ENCODE measurements around the gene NRL. TPM values are rescaled to one million over a fixed set of nuclear protein-coding genes. Genes with fewer than 3 reads are reported as not detected.

NRL gene
- total RNA-seq, 4 donors from 2014 or later: 1.0 to 3.0 (median 1.1) TPM; not detected in 1

- TF ChIP-seq CTCF (IDR thresholded peaks at IDR 0.05; ENCODE audit: low read depth): no peak
Observed at GRCh38 chr14:24058951-24059475, 55.7 kb downstream of the NRL start.

DNA sequence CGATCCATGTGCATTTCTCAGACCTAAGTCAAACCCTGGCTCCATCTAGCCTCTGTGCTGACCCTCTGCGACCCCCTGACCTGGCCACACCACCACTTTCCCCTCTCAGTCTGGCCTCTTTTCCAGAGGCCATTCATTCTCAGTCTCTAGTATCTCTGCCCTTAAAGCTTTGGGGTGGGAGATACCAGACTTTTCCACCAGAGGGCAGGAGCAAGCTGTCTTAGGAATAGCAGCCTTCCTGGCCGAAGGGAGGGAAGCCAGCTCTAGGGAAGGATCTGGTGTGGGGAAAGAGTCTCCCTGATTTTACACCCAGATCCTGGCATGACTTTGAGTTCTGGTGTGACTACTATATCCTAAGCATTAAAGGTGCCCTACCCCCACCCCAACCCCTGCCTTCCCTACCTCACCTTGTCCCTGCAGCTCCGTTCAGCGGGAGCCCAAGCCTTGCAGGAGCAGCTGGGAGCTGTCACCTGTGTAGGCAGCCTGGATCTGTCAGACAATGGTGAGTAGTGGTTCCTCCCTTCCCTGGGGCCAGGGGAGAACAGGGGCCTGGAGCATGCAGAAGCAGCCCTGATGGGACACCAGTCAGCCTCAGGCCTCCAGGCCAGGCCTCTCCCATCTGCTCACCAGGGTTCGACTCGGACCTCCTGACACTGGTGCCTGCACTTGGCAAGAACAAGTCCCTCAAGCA is 56.3 kb downstream of the NRL start:
- TF ChIP-seq CTCF (IDR thresholded peaks at IDR 0.05; ENCODE audit: low read depth): no peak

DNA sequence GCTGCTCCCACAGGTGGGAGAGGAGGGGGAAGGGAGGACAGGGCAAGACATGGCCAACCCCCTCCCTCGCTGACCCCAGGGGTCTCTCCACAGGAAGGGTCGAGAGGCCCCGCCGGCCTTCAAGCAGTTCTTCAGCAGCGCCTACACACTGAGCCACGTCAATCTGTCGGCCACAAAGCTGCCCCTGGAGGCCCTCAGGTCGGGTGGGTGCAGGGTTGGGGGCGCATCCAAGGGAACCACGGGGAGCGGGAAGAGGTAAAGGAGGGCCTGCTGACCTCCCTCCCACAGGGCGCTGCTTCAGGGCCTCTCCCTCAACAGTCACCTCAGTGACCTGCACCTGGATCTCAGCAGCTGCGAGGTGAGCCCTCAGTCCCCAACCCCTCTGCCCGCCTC is 56.9 kb downstream of the NRL start:
- TF ChIP-seq CTCF (IDR thresholded peaks at IDR 0.05; ENCODE audit: low read depth): no peak

- no peak for TF ChIP-seq CTCF (IDR thresholded peaks at IDR 0.05; ENCODE audit: low read depth)
Observed at GRCh38 chr14:24057271-24057670, 57.5 kb downstream of the NRL start.

DNA sequence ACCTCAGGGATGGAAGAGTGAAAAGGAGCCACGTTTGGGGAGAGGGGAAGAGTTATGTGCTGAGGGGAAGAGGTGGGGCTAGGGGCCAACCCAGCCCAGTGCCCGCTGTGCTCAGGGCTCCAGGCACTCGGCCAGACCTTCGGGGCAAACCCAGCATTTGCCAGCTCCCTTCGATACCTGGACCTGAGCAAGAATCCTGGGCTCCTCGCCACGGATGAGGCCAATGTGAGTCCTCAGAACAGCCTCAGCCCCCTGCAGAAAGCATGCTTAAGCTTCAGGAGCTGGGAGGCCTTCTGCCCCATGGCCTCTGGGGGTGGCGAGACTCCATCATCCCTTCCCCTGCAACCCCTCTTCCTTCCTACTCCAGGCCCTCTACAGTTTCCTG is 58.0 kb downstream of the NRL start:
- no peak for TF ChIP-seq CTCF (IDR thresholded peaks at IDR 0.05; ENCODE audit: low read depth)

DNA sequence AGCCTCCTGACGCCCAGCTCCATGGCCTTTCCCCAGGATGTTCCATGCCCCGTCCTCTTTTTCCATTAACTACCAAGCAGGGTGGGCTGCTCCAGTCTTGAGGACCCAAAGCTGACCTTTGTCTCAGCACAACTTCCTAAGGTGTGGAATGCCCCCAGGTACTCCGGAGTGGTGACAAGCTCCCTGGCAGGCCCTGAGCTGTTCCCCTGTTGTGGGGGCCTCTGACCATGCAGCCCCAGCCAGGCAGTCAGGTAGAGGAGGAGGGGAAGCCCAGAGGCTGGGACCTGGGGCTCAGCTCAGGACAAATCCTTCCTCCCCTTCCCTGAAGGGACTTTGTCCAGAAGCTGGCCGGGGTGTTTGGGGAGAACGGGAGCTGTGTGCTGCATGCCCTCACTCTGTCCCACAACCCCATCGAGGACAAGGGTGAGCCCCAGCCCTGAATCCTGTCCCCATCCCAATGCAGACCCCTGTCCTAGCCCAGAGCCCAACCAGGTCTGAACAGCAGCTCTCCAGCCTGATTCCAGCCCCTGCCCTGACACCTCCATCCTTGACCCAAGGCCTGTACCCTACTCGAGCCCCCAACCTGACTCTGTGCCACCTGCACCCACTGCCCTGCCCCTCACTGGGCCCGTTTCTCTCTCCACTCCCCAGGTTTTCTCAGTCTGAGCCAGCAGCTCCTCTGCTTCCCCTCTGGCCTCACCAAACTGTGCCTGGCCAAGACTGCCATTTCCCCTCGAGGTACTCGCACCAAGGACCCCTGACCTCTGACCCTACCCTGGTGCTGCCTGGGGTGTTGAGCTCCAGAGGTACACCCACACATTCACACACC is 58.6 kb downstream of the NRL start:
- TF ChIP-seq CTCF (IDR thresholded peaks at IDR 0.05; ENCODE audit: low read depth): no peak

DNA sequence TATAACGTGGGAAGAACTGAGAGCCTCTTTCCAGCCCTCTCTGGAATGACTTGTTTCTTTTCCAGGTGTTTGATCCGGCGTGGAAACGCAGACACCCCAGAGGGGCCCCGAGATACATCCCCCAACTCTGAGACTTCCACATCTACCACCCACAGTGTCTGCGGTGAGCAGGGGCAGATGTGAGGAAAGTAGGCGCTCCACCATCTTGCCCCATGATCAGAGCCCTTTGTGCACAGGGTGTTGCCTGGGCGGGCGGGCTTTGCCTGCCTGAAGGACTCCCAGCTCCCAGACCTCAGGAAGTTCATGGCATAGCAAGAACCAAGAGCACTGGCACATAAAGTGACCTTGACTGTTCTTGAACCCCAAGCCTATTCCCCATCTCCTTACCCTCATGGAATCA is 60.1 kb downstream of the NRL start:
- no peak for TF ChIP-seq CTCF (IDR thresholded peaks at IDR 0.05; ENCODE audit: low read depth)
